ENCODE measurements around the gene ADD1. TPM values are rescaled to one million over a fixed set of nuclear protein-coding genes. Genes with fewer than 3 reads are reported as not detected.

Gene ADD1
- total and polyA plus RNA-seq, 8 donors: 262 to 331 (median 304) TPM

DNA sequence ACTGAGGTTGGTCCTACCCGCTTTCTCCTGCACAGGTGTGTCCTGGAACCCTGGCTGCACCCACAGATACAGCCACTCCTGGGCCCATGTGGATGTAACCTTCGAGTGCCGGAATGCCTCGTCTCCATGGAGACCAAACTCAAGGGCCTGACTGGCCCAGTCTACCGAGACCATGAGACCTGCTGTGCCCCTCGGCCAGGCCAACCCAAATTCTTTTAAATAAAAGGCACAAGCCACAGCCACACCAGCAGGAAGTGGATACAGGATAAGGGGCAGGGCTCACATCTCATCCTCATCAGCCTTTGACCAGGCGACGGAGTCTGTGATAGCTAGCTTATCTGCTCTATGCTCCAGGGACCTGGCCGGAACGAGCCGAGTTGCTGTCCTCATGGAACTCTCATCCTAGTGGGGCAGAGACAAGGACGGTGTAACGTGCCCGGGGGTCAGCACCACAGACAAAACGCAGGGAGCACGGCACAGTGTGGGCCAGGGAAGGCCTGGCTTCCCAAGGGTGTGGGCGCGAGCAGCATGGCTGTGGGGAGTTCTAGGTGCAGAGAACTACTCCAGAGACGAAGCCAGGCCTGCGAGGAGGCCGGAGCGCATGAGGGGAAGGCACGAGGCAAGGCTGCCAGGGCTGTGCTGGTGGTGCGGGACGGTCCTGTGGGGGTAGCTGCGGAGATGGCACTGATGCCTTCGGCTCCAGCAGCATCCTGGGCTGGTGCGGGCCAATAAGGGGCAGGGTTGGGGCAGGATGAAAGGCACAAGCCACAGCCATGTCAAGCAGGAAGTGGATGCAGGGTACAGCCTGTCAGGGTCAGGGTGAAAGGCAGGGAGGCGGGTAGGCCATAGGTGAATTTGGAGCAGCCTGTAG is 96.9 kb downstream of the ADD1 start:
- Histone ChIP-seq H3K4me3 (no peak overlapping the region), H3K9me3 (no peaks in the 10 kb centered on the region), H3K27me3 (no peaks in the 10 kb centered on the region), H3K4me1 (peaks cover 2 to 26% of the 10 kb centered on the region in 2 donors), H3K27ac (no peak overlapping the region), H3K36me3 (peaks cover 0 to 85% of the 10 kb centered on the region in 2 donors)
- ATAC-seq (no peak), DNase-seq (peak in 1 of 4 donors; percentile 30)
- intact Hi-C loops (cut with DNase I): no loop called here
- TF ChIP-seq, protein P1, sequence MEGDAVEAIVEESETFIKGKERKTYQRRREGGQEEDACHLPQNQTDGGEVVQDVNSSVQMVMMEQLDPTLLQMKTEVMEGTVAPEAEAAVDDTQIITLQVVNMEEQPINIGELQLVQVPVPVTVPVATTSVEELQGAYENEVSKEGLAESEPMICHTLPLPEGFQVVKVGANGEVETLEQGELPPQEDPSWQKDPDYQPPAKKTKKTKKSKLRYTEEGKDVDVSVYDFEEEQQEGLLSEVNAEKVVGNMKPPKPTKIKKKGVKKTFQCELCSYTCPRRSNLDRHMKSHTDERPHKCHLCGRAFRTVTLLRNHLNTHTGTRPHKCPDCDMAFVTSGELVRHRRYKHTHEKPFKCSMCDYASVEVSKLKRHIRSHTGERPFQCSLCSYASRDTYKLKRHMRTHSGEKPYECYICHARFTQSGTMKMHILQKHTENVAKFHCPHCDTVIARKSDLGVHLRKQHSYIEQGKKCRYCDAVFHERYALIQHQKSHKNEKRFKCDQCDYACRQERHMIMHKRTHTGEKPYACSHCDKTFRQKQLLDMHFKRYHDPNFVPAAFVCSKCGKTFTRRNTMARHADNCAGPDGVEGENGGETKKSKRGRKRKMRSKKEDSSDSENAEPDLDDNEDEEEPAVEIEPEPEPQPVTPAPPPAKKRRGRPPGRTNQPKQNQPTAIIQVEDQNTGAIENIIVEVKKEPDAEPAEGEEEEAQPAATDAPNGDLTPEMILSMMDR (IDR thresholded peaks at IDR 0.05): no peak

DNA sequence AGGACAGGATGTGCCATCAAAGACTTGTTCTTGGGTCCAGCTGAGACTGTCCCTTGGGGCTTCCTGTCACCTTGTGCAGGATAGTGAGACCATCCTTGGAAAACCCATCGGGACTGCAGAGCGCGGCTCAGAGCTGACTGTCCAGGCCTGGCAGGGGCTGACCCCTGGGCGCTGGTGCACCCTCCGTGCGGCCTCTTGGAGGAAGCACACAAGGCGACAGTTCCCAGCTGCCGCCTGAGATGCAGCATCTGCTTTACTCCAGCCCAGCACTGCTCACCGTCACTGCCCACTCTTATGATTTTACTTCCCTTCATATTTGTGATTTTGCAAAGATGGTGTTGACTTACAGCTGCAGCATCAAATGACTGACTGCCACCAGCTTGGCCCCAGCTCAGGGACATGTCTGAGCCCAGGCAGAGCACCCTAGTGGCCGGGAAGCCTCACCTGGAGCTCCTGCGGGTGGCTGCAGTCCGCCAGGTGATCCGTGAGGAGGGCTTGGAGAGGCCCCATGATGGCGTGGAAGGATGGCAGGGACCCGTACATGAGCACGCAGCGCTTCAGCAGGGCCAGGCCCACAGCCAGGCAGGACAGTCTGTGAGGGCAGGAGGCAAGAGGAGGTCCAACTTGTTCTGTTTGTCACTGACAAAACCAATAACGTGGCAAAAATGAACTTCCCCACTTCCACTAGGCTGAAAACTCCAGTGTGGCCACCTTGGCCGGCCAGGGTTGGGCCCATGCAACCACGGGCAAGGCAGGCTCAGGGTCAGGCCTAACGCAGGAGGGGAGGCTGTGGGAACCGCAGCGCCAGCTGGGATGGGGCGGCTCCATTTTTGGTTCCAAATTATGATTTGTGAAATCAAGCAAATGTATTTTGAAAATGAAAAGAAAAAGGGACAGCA is 97.7 kb downstream of the ADD1 start:
- no peaks in the 10 kb centered on the region for H3K27me3 ChIP-seq
- ATAC-seq: no peak
- intact Hi-C loops (cut with DNase I): no loop called here
- H3K27ac ChIP-seq: no peak overlapping the region
- H3K9me3 ChIP-seq: no peaks in the 10 kb centered on the region
- TF ChIP-seq, protein P1 (IDR thresholded peaks at IDR 0.05): no peak
- no peak for DNase-seq
- no peak overlapping the region for H3K4me3 ChIP-seq
- H3K4me1 ChIP-seq: peaks cover 0 to 17% of the 10 kb centered on the region in 2 donors
- peaks cover 0 to 93% of the 10 kb centered on the region in 2 donors for H3K36me3 ChIP-seq

DNA sequence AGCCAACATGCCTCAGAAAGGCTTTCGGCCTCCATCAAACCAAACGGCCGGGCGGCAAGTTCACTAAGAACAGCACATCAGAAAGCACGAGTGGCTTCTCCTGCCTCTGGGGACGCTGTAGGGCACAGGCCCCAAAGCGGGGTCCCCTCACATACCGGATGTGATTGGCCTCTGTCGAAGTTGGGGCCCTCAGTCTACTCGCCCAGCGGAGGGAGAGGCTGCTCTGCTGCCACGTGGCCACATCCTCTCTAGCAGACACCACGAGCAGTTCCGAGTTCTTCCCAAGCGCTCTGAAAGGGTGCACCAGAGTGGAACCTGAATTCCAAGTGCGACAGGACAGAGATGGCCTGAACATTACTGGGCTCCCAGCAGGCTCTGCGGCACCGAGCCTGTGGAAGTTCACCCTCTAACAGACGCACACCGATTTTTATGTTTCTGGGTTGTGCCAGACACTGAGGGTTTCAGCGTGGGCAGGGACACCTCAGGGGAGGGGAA is 98.4 kb downstream of the ADD1 start:
- intact Hi-C loops (cut with DNase I): no loop called here
- no peak overlapping the region for H3K4me3 ChIP-seq
- H3K9me3 ChIP-seq: no peaks in the 10 kb centered on the region
- H3K4me1 ChIP-seq: peaks cover 0 to 10% of the 10 kb centered on the region in 2 donors
- H3K27ac ChIP-seq: no peak overlapping the region
- DNase-seq: no peak
- ATAC-seq: no peak
- H3K27me3 ChIP-seq: no peaks in the 10 kb centered on the region
- TF ChIP-seq, protein P1 (IDR thresholded peaks at IDR 0.05): no peak
- peaks cover 0 to 99% of the 10 kb centered on the region in 2 donors for H3K36me3 ChIP-seq

DNA sequence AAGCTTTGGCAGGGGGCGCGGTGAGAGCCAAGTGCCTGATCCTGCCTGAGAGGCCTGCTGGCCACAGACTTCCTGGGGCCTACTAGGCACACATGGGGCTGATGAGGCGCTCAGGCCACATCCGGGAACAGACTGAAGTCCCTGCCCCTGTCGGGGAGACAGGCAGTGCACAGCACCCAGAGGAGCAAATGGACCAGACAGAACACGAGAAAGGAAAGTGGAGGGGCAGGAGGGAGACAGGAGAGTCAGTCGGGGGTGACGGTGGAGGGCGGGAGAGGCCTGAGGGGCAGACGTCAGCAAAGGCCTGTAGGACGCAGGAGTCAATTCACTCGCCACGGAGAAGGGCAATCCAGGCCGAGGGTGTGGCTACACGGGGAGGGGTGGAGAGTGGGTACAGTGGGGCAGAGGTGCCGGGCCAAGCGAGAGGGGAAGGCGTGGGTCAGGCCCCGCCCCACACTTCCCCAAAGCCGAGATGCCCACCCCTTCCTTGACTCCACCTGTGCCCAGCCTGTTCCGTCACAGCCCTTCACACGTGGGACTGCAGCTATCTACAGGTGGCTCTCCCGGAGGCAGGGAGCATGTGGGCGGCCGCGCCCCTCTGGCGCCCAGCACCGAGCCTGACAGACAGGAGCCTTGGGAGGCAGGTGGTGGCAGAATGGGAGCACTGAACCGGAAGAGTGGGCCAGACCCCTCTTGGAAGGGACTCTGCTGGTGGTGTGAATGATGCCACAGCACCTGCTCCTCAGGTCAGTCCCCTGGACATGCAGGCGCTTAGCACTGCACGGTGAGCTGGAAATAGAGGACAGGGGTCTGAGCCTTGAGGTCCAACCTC is 99.1 kb downstream of the ADD1 start:
- TF ChIP-seq, protein P1 (IDR thresholded peaks at IDR 0.05): no peak
- intact Hi-C loops (cut with DNase I): no loop called here
- peaks cover 0 to 3% of the 10 kb centered on the region in 2 donors for H3K4me1 ChIP-seq
- peaks cover 0 to 99% of the 10 kb centered on the region in 2 donors for H3K36me3 ChIP-seq
- no peaks in the 10 kb centered on the region for H3K27me3 ChIP-seq
- DNase-seq (peak in 1 of 4 donors; percentile 70), ATAC-seq (peak; percentile 36)
- no peak overlapping the region for H3K27ac ChIP-seq
- H3K9me3 ChIP-seq: no peaks in the 10 kb centered on the region
- no peak overlapping the region for H3K4me3 ChIP-seq
